CD4-positive, alpha-beta T cell (primary cell): Measurements from ENCODE around the gene HLA-DRA. TPM values are rescaled to one million over a fixed set of nuclear protein-coding genes. Genes with fewer than 3 reads are reported as not detected.
"Not testable (repeated sequence)": the region's sequence is repeated elsewhere in the genome, so short reads cannot be mapped to it uniquely, and the experiment has no call there.

Experiments
- ATAC-seq: fragments of 200-7000 bp; cut with Tn5 transposase; one replicate; pipeline ENCODE4 v1.10.0; 2022; ENCODE audit warnings: mild to moderate bottlenecking; ENCODE audit not compliant: poor library complexity
- CTCF ChIA-PET: fragments of 350-600 bp; sonication (Branson Sonifier 250); formaldehyde crosslinking; loops from one replicate; lab custom pipeline; 2021; ENCODE audit warnings: antibody characterized with exemption, inconsistent platforms; lab: Charles Lee
- POLR2A ChIA-PET: fragments of 350-600 bp; sonication (Branson Sonifier 250); formaldehyde crosslinking; loops from one replicate; lab custom pipeline; 2021; ENCODE audit warnings: antibody characterized with exemption, inconsistent platforms; lab: Charles Lee
- DNase-seq, 14 experiments: peaks; one replicate each; pipeline ENCODE4 v3.0.0-alpha.2; 2013 to 2020; ENCODE audit warnings: mixed read lengths in 2 of 14
- H3K27ac ChIP-seq, 2 donors: one replicate each; pipeline versions ENCODE4 v1.5.1 to v1.7.0; 2013; ENCODE audit warnings: low read length in 2 of 2, low read depth in 1 of 2, mild to moderate bottlenecking in 1 of 2
- H3K27me3 ChIP-seq, 2 experiments: 1 replicate in 1 of 2; 2 replicates in 1 of 2; pipeline versions ENCODE4 v1.6.1 to v1.7.0; 2013; ENCODE audit warnings: low read length in 2 of 2, control low read depth in 1 of 2, mild to moderate bottlenecking in 1 of 2, moderate library complexity in 1 of 2; ENCODE audit not compliant: insufficient read depth in 2 of 2, control insufficient read depth in 1 of 2
- H3K36me3 ChIP-seq: one replicate; pipeline ENCODE4 v1.6.1; 2013; ENCODE audit warnings: low read length, control low read depth; ENCODE audit not compliant: insufficient read depth
- H3K4me1 ChIP-seq: one replicate; pipeline ENCODE4 v1.6.1; 2013; ENCODE audit warnings: low read length, control low read depth; ENCODE audit not compliant: insufficient read depth
- H3K4me3 ChIP-seq: one replicate; pipeline ENCODE4 v1.5.1; 2013; ENCODE audit warnings: mild to moderate bottlenecking, low read length, moderate library complexity
- H3K9me3 ChIP-seq, 2 experiments: 1 replicate in 1 of 2; 2 replicates in 1 of 2; pipeline versions ENCODE4 v1.6.1 to v1.7.0; 2013; ENCODE audit warnings: low read length in 2 of 2, mild to moderate bottlenecking in 2 of 2, control low read depth in 1 of 2, moderate library complexity in 1 of 2; ENCODE audit not compliant: control insufficient read depth in 1 of 2, insufficient read depth in 1 of 2
- H3K27ac Mint-ChIP-seq: one replicate; pipeline ENCODE4 v1.8.0; 2020; ENCODE audit warnings: mixed read lengths
- H3K27me3 Mint-ChIP-seq: one replicate; pipeline ENCODE4 v1.8.0; 2021; ENCODE audit warnings: mixed read lengths
- H3K36me3 Mint-ChIP-seq: one replicate; pipeline ENCODE4 v1.8.0; 2021; ENCODE audit warnings: low read depth, mixed read lengths
- H3K4me1 Mint-ChIP-seq: one replicate; pipeline ENCODE4 v1.8.0; 2021; ENCODE audit warnings: low read depth, mixed read lengths
- H3K4me3 Mint-ChIP-seq: one replicate; pipeline ENCODE4 v1.8.0; 2020; ENCODE audit warnings: mild to moderate bottlenecking, mixed read lengths
- H3K9me3 Mint-ChIP-seq: one replicate; pipeline ENCODE4 v1.8.0; 2020; ENCODE audit warnings: mixed read lengths
- intact Hi-C, 2 experiments: fragments of 100-400 bp; cut with DNase I in 1 of 2; cut with micrococcal nuclease in 1 of 2; formaldehyde crosslinking; loops; one replicate each; pipeline versions ENCODE4 v1.15.1 to v1.9.0; 2023 to 2025; cut with DNase I, micrococcal nuclease
- total RNA-seq, 174 experiments: library from RNA in 2 of 174; stranded (reverse) in 2 of 174; gene quantifications; one replicate each; pipeline ENCODE4 v1.2.3 and lab custom pipeline; 2021 to 2026
- TF ChIP-seq, protein P1 (sequence below): fragments of 200-600 bp; IDR thresholded peaks from one replicate; pipeline ENCODE4 v1.8.0; 2022; ENCODE audit warnings: antibody characterized with exemption, mild to moderate bottlenecking

HLA-DRA gene
- total RNA-seq, 2 experiments from 2014 or later = 50.3 to 51.0 TPM

DNA sequence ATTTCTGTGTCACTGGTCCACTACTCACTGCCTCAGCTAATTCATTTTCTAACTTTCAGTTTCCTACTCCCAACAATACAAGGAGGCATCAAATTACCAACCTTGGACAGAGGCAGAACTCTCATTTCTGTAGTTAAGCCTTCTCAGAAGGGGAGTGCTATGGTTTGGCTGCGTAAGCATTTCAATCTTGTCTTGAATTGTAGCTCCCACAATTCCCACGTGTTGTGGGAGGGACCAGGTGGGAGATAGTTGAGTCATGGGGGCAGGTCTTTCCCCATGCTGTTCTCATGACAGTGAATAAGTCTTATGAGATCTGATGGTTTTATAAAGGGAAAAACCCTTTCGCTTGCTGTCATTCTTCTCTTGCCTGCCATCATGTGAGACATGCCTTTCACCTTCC is 22.9 kb downstream of the HLA-DRA start:
- Histone ChIP-seq H3K9me3 (peaks cover 0 to 5% of the 10 kb centered on the region in 2 experiments), H3K27ac (no peak overlapping the region), H3K4me1 (peaks cover 10% of the 10 kb centered on the region), H3K27me3 (peaks cover 15 to 24% of the 10 kb centered on the region in 2 experiments), H3K36me3 (no peaks in the 10 kb centered on the region), H3K4me3 (no peak overlapping the region)
- no peak overlapping the region for H3K27ac Mint-ChIP-seq
- intact Hi-C loops = no loop called here
- H3K36me3 Mint-ChIP-seq = no peaks in the 10 kb centered on the region
- TF ChIP-seq, protein P1, sequence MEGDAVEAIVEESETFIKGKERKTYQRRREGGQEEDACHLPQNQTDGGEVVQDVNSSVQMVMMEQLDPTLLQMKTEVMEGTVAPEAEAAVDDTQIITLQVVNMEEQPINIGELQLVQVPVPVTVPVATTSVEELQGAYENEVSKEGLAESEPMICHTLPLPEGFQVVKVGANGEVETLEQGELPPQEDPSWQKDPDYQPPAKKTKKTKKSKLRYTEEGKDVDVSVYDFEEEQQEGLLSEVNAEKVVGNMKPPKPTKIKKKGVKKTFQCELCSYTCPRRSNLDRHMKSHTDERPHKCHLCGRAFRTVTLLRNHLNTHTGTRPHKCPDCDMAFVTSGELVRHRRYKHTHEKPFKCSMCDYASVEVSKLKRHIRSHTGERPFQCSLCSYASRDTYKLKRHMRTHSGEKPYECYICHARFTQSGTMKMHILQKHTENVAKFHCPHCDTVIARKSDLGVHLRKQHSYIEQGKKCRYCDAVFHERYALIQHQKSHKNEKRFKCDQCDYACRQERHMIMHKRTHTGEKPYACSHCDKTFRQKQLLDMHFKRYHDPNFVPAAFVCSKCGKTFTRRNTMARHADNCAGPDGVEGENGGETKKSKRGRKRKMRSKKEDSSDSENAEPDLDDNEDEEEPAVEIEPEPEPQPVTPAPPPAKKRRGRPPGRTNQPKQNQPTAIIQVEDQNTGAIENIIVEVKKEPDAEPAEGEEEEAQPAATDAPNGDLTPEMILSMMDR = no peak
- H3K27me3 Mint-ChIP-seq = peaks cover 53% of the 10 kb centered on the region
- ATAC-seq = no peak
- H3K4me3 Mint-ChIP-seq = no peak overlapping the region
- peaks cover 5% of the 10 kb centered on the region for H3K9me3 Mint-ChIP-seq
- H3K4me1 Mint-ChIP-seq = no peaks in the 10 kb centered on the region
- ChIA-PET POLR2A (no interaction called here), CTCF (no interaction called here)
- DNase-seq = peak in 1 of 14 experiments; percentile 28

DNA sequence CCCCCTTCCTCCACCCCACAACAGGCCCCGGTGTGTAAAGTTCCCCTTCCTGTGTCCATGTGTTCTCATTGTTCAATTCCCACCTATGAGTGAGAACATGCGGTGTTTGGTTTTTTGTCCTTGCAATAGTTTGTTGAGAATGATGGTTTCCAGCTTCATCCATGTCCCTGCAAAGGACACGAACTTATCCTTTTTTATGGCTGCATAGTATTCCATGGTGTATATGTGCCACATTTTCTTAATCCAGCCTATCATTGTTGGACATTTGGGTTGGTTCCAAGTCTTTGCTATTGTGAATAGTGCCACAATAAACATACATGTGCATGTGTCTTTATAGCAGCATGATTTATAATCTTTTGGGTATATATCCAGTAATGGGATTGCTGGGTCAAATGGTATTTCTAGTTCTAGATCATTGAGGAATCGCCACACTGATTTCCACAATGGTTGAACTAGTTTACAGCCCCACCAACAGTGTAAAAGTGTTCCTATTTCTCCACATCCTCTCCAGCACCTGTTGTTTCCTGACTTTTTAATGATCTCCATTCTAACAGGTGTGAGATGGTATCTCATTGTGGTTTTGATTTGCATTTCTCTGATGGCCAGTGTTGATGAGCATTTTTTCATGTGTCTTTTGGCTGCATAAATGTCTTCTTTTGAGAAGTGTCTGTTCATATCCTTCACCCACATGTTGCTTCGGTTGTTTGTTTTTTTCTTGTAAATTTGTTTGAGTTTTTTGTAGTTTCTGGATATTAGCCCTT is 28.2 kb downstream of the HLA-DRA start:
- H3K36me3 ChIP-seq, H3K4me3 Mint-ChIP-seq, H3K9me3 ChIP-seq, H3K27ac ChIP-seq, H3K4me1 ChIP-seq, H3K9me3 Mint-ChIP-seq, ATAC-seq, H3K27me3 ChIP-seq, H3K27ac Mint-ChIP-seq, CTCF ChIA-PET, intact Hi-C loops, DNase-seq, POLR2A ChIA-PET, H3K36me3 Mint-ChIP-seq, H3K4me1 Mint-ChIP-seq, H3K4me3 ChIP-seq: not testable (repeated sequence)
- peaks cover 36% of the 10 kb centered on the region for H3K27me3 Mint-ChIP-seq

DNA sequence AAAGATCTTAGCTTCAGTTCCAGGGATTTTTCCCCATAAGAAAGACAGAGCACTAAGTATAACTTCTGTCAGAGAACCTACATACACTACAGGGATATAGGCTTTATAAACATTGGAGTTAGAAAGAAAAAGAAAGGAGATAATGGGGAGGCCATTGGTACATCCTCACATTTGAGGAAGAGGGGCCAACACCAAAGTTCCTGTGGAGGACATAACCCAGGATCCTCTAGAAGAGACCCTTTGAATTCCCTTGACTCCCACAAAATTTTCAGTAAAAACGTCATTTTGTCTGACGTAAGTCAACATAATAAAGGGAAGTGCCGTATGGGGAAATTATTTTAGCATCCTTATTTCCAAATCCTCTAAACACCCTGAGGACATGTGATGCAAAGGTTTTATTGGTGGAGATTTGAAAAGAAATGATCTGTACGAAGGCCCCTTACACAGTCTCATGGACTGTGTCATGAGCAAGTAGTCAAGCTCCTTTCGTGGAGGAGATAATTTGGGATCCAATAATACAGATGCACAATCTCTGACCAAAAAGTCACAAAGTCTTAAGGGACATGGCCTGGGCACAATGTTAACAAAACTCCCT is 33.2 kb downstream of the HLA-DRA start:
- no peaks in the 10 kb centered on the region for H3K4me1 Mint-ChIP-seq
- H3K4me1 ChIP-seq = peaks cover 2% of the 10 kb centered on the region
- DNase-seq (peak in 3 of 14 experiments; percentile 8 to 46 (median 37)), ATAC-seq (no peak)
- no peak overlapping the region for H3K4me3 ChIP-seq
- H3K27ac ChIP-seq = peak overlapping the region in 1 of 2 donors; percentile 49
- peaks cover 2% of the 10 kb centered on the region for H3K9me3 Mint-ChIP-seq
- H3K4me3 Mint-ChIP-seq = no peak overlapping the region
- peaks cover 51% of the 10 kb centered on the region for H3K27me3 Mint-ChIP-seq
- H3K36me3 ChIP-seq = no peaks in the 10 kb centered on the region
- H3K36me3 Mint-ChIP-seq = no peaks in the 10 kb centered on the region
- peaks cover 0 to 11% of the 10 kb centered on the region in 2 experiments for H3K27me3 ChIP-seq
- peaks cover 0 to 1% of the 10 kb centered on the region in 2 experiments for H3K9me3 ChIP-seq
- no peak overlapping the region for H3K27ac Mint-ChIP-seq
- CTCF ChIA-PET = no interaction called here
- intact Hi-C loops = no loop called here
- TF ChIP-seq, protein P1 = no peak
- POLR2A ChIA-PET = no interaction called here

DNA sequence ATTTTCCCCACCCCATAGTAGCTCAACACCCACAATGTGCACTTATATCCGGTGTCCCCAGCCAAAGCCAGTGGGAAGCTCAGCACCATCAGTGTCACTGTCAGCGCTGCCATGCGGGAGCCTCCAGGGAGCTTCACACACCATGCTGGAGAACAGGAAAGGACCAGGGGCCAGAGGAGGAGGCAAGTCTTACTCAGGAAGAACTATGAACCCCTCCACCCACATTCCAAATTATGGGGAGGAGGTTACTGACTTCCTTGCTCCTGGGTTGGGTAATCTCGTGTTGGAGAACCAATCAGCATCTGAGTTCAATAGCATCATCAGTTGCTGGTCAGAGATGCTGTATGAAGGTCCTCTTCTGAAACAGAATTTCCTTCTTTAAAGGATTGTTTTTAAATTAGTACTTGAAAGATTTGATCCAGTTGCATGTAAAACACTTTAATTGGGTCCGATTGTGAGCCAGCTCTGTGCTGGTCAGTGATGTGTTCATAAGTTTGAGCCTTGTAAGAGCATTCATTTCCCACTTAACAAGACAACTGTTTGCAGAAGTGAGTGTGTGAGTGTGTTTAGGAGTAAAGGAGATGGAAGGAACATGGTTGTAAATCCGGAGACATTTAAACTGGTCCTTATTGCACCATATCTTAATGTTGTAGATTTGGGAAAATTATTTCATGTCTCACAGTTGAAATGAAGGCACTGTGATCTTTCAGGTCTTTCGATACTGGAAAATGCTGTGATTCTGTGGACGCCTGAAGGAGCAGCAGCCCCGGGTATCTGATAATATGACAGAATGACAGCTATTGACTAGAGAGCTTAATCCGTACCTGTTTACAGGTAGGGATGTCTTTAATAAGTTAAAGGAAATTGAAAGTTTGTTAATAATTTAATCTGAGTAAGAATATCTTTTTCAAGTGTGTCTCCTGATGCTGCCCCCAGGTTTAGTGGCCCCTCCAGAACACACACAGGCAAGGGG is 34.0 kb downstream of the HLA-DRA start:
- CTCF ChIA-PET, H3K4me3 Mint-ChIP-seq, POLR2A ChIA-PET, H3K36me3 ChIP-seq, H3K9me3 ChIP-seq, H3K4me1 ChIP-seq, intact Hi-C loops, H3K4me3 ChIP-seq, H3K27ac Mint-ChIP-seq, H3K4me1 Mint-ChIP-seq, H3K36me3 Mint-ChIP-seq, H3K9me3 Mint-ChIP-seq: not testable (repeated sequence)
- H3K27me3 Mint-ChIP-seq = peaks cover 55% of the 10 kb centered on the region
- Histone ChIP-seq H3K27me3 (peaks cover 0 to 11% of the 10 kb centered on the region in 2 experiments), H3K27ac (peak overlapping the region in 1 of 2 donors; percentile 49)
- ATAC-seq (peak; percentile 78), DNase-seq (peak in 3 of 14 experiments; percentile 29 to 55 (median 32))
